Glutamatergic neuron (in vitro differentiated cells): ENCODE results near the gene CDK6. TPM values are rescaled to one million over a fixed set of nuclear protein-coding genes. Genes with fewer than 3 reads are reported as not detected.

Experiments
- DNase-seq: peaks from one replicate; pipeline ENCODE4 v3.0.0; 2022
- H3K27ac Mint-ChIP-seq: one replicate; pipeline ENCODE4 v1.8.0; 2020; ENCODE audit warnings: mild to moderate bottlenecking, mixed read lengths, inconsistent platforms; ENCODE audit not compliant: unreplicated experiment
- H3K27me3 Mint-ChIP-seq: one replicate; pipeline ENCODE4 v1.8.0; 2020; ENCODE audit warnings: mild to moderate bottlenecking, moderate library complexity, mixed read lengths, inconsistent platforms; ENCODE audit not compliant: unreplicated experiment
- H3K36me3 Mint-ChIP-seq: one replicate; pipeline ENCODE4 v1.8.0; 2020; ENCODE audit warnings: mild to moderate bottlenecking, mixed read lengths, inconsistent platforms; ENCODE audit not compliant: unreplicated experiment
- H3K4me1 Mint-ChIP-seq: one replicate; pipeline ENCODE4 v1.8.0; 2020; ENCODE audit warnings: mild to moderate bottlenecking, low read depth, mixed read lengths, inconsistent platforms; ENCODE audit not compliant: unreplicated experiment
- H3K4me3 Mint-ChIP-seq: one replicate; pipeline ENCODE4 v1.8.0; 2020; ENCODE audit warnings: mild to moderate bottlenecking, mixed read lengths, inconsistent platforms; ENCODE audit not compliant: unreplicated experiment
- H3K9me3 Mint-ChIP-seq: one replicate; pipeline ENCODE4 v1.8.0; 2020; ENCODE audit warnings: mild to moderate bottlenecking, moderate library complexity, mixed read lengths, inconsistent platforms; ENCODE audit not compliant: unreplicated experiment
- total RNA-seq: library from RNA; stranded (reverse); fragmentation: NEBNext Ultra II Directional; extraction: Animal tissue kit (Norgen Biotek cat#: 25700); gene quantifications from one replicate; pipeline ENCODE4 v1.2.1, GENCODE V29; 2021; ENCODE audit not compliant: unreplicated experiment
- TF ChIP-seq, protein P1 (sequence below): fragments of 200-600 bp; sonication (generic); IDR thresholded peaks from one replicate; pipeline ENCODE4 v1.5.0; 2021; ENCODE audit not compliant: partially characterized antibody, unreplicated experiment

CDK6 gene
- total RNA-seq, 1 donor from 2014 or later = 111 TPM

DNA sequence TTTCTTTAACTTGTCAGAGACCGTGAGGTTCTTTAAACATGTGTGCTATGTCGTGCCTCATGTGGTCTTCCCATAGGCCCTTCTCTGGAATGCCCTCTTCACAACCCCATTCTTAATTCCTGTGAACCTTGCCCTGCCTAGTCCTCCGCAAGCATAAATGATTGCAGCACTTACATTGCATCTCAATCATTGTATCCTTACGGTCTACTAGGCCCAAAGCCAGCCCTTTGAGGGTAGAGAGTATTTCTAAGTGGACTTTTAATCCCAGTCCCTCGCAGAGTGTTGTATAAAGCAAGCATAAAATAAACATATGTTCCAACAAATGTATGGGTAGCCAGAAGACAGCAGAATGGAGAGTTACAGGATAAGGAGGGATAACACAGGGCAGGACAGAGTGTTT is 154.0 kb downstream of the CDK6 start:
- no peaks in the 10 kb centered on the region for H3K27me3 Mint-ChIP-seq

DNA sequence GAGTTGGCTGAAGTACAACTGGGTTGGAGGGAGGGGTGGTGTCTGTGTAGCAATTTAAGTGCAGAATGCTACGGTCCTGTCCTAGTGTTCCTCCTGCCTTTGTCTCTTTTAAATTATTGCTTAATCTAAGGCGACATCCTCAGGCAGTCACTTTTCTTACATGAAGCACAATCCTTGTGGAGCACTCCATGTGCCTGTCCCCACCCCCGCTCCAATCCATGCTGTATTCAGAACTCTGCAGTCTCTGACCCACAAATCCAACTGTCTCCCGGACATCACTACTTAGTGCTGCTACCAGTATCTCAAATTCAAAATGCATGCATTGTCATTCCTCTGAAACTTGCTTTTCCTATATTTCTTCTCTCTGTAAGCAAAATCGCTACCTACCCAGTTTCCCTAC is 154.7 kb downstream of the CDK6 start:
- Mint-ChIP-seq H3K27ac (no peak overlapping the region), H3K36me3 (no peaks in the 10 kb centered on the region), H3K27me3 (no peaks in the 10 kb centered on the region), H3K4me3 (no peak overlapping the region), H3K9me3 (peaks cover 1% of the 10 kb centered on the region), H3K4me1 (peaks cover 8% of the 10 kb centered on the region)
- TF ChIP-seq, protein P1, sequence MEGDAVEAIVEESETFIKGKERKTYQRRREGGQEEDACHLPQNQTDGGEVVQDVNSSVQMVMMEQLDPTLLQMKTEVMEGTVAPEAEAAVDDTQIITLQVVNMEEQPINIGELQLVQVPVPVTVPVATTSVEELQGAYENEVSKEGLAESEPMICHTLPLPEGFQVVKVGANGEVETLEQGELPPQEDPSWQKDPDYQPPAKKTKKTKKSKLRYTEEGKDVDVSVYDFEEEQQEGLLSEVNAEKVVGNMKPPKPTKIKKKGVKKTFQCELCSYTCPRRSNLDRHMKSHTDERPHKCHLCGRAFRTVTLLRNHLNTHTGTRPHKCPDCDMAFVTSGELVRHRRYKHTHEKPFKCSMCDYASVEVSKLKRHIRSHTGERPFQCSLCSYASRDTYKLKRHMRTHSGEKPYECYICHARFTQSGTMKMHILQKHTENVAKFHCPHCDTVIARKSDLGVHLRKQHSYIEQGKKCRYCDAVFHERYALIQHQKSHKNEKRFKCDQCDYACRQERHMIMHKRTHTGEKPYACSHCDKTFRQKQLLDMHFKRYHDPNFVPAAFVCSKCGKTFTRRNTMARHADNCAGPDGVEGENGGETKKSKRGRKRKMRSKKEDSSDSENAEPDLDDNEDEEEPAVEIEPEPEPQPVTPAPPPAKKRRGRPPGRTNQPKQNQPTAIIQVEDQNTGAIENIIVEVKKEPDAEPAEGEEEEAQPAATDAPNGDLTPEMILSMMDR = no peak
- DNase-seq = no peak

More for the DNA sequence above, 154.0 kb downstream of the CDK6 start:
- Mint-ChIP-seq H3K27ac (no peak overlapping the region), H3K36me3 (no peaks in the 10 kb centered on the region), H3K9me3 (peaks cover 1% of the 10 kb centered on the region), H3K4me3 (no peak overlapping the region), H3K4me1 (peaks cover 8% of the 10 kb centered on the region)
- TF ChIP-seq, protein P1 = no peak
- no peak for DNase-seq

- Mint-ChIP-seq H3K36me3 (no peaks in the 10 kb centered on the region), H3K27ac (no peak overlapping the region)
Measured at GRCh38 chr7:92680442-92680841, 155.9 kb downstream of the CDK6 start.

DNA sequence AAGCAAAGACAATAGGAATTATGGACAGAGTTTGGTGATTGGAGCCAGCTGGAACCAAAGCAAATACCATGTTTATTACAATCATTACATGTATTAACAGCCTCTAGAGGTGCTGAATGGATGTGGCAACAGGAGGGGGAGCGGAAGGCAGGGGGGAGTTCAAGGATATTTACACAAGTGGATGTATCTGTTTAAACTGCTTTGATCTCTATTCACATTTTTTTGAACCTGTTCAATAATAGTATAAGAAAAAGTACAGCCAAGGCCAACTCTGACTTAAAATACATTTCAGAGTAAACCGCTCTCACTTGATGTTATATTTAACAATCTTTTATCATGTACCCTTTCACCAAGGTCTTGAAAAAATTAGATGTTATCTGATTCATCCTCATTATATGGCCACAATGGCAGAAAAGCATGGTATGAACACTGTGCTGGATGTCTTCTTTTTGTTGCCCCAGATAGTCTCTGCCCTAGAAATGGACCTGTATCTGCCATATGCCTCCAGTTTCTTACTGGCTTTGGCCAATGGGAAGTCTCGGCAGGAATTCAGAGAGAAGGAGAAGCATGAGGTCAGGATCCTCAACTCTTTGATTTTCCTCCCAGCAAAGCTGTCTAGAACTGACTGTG is 158.0 kb downstream of the CDK6 start:
- Mint-ChIP-seq H3K36me3 (peaks cover 7% of the 10 kb centered on the region), H3K9me3 (no peaks in the 10 kb centered on the region), H3K4me1 (peaks cover 8% of the 10 kb centered on the region), H3K27ac (no peak overlapping the region), H3K4me3 (no peak overlapping the region), H3K27me3 (no peaks in the 10 kb centered on the region)
- DNase-seq = no peak
- TF ChIP-seq, protein P1 = no peak

More at GRCh38 chr7:92680442-92680841, 155.9 kb downstream of the CDK6 start:
- TF ChIP-seq, protein P1 = no peak
- Mint-ChIP-seq H3K4me3 (no peak overlapping the region), H3K27me3 (no peaks in the 10 kb centered on the region), H3K9me3 (peaks cover 1% of the 10 kb centered on the region), H3K4me1 (peaks cover 8% of the 10 kb centered on the region)
- DNase-seq = no peak

- peaks cover 7% of the 10 kb centered on the region for H3K36me3 Mint-ChIP-seq
- no peaks in the 10 kb centered on the region for H3K27me3 Mint-ChIP-seq
- no peak overlapping the region for H3K4me3 Mint-ChIP-seq
- DNase-seq = no peak
- no peak overlapping the region for H3K27ac Mint-ChIP-seq
- no peaks in the 10 kb centered on the region for H3K9me3 Mint-ChIP-seq
- TF ChIP-seq, protein P1 = no peak
- no peaks in the 10 kb centered on the region for H3K4me1 Mint-ChIP-seq
Measured at GRCh38 chr7:92674379-92674778, 162.0 kb downstream of the CDK6 start.
